ENCODE data around the gene LMX1B. TPM values are rescaled to one million over a fixed set of nuclear protein-coding genes. Genes with fewer than 3 reads are reported as not detected.
A peak's percentile ranks its signal among the peaks of the same experiment; 100 is the strongest.

The LMX1B gene
- total RNA-seq, 2 donors from 2014 or later: 0.74 to 1.3 TPM

GRCh38 chr9:126623314-126623666 is 9.6 kb downstream of the LMX1B start:
- H3K27me3 ChIP-seq: peaks cover 21 to 52% of the 10 kb centered on the region in 2 donors
- H3K27ac ChIP-seq: no peak overlapping the region
- H3K36me3 ChIP-seq: no peaks in the 10 kb centered on the region
- H3K4me1 ChIP-seq: peaks cover 0 to 35% of the 10 kb centered on the region in 2 donors
- no peaks in the 10 kb centered on the region for H3K9me3 ChIP-seq
- H3K4me3 ChIP-seq: no peak overlapping the region
- no peak for TF ChIP-seq CTCF (IDR thresholded peaks at IDR 0.05)
- no peak for DNase-seq (ENCODE audit: low spot score)

- Histone ChIP-seq H3K4me3 (no peak overlapping the region), H3K4me1 (peaks cover 0 to 35% of the 10 kb centered on the region in 2 donors), H3K27me3 (peaks cover 20 to 47% of the 10 kb centered on the region in 2 donors), H3K9me3 (no peaks in the 10 kb centered on the region), H3K27ac (no peak overlapping the region), H3K36me3 (no peaks in the 10 kb centered on the region)
- no peak for DNase-seq (ENCODE audit: low spot score)
- no peak for TF ChIP-seq CTCF (IDR thresholded peaks at IDR 0.05)
Observed at GRCh38 chr9:126623667-126624478, 10.1 kb downstream of the LMX1B start.

GRCh38 chr9:126624479-126624826 is 10.7 kb downstream of the LMX1B start:
- H3K4me1 ChIP-seq: peaks cover 0 to 35% of the 10 kb centered on the region in 2 donors
- H3K27me3 ChIP-seq: peaks cover 20 to 43% of the 10 kb centered on the region in 2 donors
- no peak overlapping the region for H3K27ac ChIP-seq
- DNase-seq (ENCODE audit: low spot score): no peak
- no peaks in the 10 kb centered on the region for H3K36me3 ChIP-seq
- no peak overlapping the region for H3K4me3 ChIP-seq
- H3K9me3 ChIP-seq: no peaks in the 10 kb centered on the region
- TF ChIP-seq CTCF (IDR thresholded peaks at IDR 0.05): no peak

- DNase-seq (ENCODE audit: low spot score): no peak
- H3K4me3 ChIP-seq: no peak overlapping the region
- peaks cover 0 to 35% of the 10 kb centered on the region in 2 donors for H3K4me1 ChIP-seq
- no peaks in the 10 kb centered on the region for H3K9me3 ChIP-seq
- H3K27me3 ChIP-seq: peaks cover 20 to 43% of the 10 kb centered on the region in 2 donors
- H3K27ac ChIP-seq: no peak overlapping the region
- TF ChIP-seq CTCF (IDR thresholded peaks at IDR 0.05): no peak
- no peaks in the 10 kb centered on the region for H3K36me3 ChIP-seq
Observed at GRCh38 chr9:126624912-126625311, 11.2 kb downstream of the LMX1B start.

GRCh38 chr9:126625329-126626126 is 11.8 kb downstream of the LMX1B start:
- peaks cover 14 to 48% of the 10 kb centered on the region in 2 donors for H3K27me3 ChIP-seq
- no peaks in the 10 kb centered on the region for H3K9me3 ChIP-seq
- no peak overlapping the region for H3K27ac ChIP-seq
- peak overlapping the region in 1 of 2 donors; percentile 37 for H3K4me3 ChIP-seq
- H3K36me3 ChIP-seq: no peaks in the 10 kb centered on the region
- peaks cover 0 to 35% of the 10 kb centered on the region in 2 donors for H3K4me1 ChIP-seq
- DNase-seq (ENCODE audit: low spot score): no peak
- no peak for TF ChIP-seq CTCF (IDR thresholded peaks at IDR 0.05)

Measured in right atrium auricular region (tissue), 2 donors.